ENCODE data around the gene TAF1C. TPM values are rescaled to one million over a fixed set of nuclear protein-coding genes. Genes with fewer than 3 reads are reported as not detected.
A peak's percentile ranks its signal among the peaks of the same experiment; 100 is the strongest.

The TAF1C gene
- total RNA-seq, 1 donor from 2014 or later, result 80.2 TPM

GRCh38 chr16:84194018-84194417, 7.2 kb upstream of the TAF1C start:
- no peaks in the 10 kb centered on the region for H3K4me1 ChIP-seq
- intact Hi-C loops (cut with DNase I), result no loop called here
- no peaks in the 10 kb centered on the region for H3K9me3 ChIP-seq
- no peaks in the 10 kb centered on the region for H3K36me3 ChIP-seq
- DNase-seq (no peak), ATAC-seq (no peak)
- H3K27me3 ChIP-seq, result no peaks in the 10 kb centered on the region
- no peak overlapping the region for H3K27ac ChIP-seq
- no peak for TF ChIP-seq CTCF (IDR thresholded peaks at IDR 0.05)
- H3K4me3 ChIP-seq, result no peak overlapping the region

GRCh38 chr16:84193480-84193879, 6.6 kb upstream of the TAF1C start:
- DNase-seq (no peak), ATAC-seq (no peak)
- no peaks in the 10 kb centered on the region for H3K27me3 ChIP-seq
- intact Hi-C loops (cut with DNase I), result no loop called here
- H3K4me3 ChIP-seq, result no peak overlapping the region
- H3K4me1 ChIP-seq, result no peaks in the 10 kb centered on the region
- H3K9me3 ChIP-seq, result no peaks in the 10 kb centered on the region
- TF ChIP-seq CTCF (IDR thresholded peaks at IDR 0.05), result no peak
- no peaks in the 10 kb centered on the region for H3K36me3 ChIP-seq
- H3K27ac ChIP-seq, result no peak overlapping the region

GRCh38 chr16:84191466-84191865, 4.6 kb upstream of the TAF1C start:
- no peak for DNase-seq
- intact Hi-C loops (cut with DNase I), result no loop called here

GRCh38 chr16:84190731-84191388, 4.0 kb upstream of the TAF1C start, which contains the start of gene ADAD2:
TSS of gene ADAD2 (plus strand) at chr16:84191157. CDS start at chr16:84191231, 74 bp downstream.
- Histone ChIP-seq H3K36me3 (no peaks in the 10 kb centered on the region), H3K4me3 (no peak within 1 kb of the TSS), H3K4me1 (no peaks in the 10 kb centered on the region), H3K27ac (no peak within 1 kb of the TSS), H3K27me3 (no peaks in the 10 kb centered on the region), H3K9me3 (no peaks in the 10 kb centered on the region)
- TF ChIP-seq CTCF (IDR thresholded peaks at IDR 0.05), result no peak
- no peak for ATAC-seq
- DNase-seq, result no peak
- intact Hi-C loops (cut with DNase I), result no loop called here

More at GRCh38 chr16:84191466-84191865, 4.6 kb upstream of the TAF1C start:
- no peak for ATAC-seq
- Histone ChIP-seq H3K27me3 (no peaks in the 10 kb centered on the region), H3K27ac (no peak overlapping the region), H3K4me1 (no peaks in the 10 kb centered on the region), H3K4me3 (no peak overlapping the region), H3K36me3 (no peaks in the 10 kb centered on the region), H3K9me3 (no peaks in the 10 kb centered on the region)
- no peak for TF ChIP-seq CTCF (IDR thresholded peaks at IDR 0.05)

- TF ChIP-seq CTCF (IDR thresholded peaks at IDR 0.05), result no peak
- H3K4me3 ChIP-seq, result peak overlapping the region; percentile 96
- H3K27ac ChIP-seq, result peak overlapping the region; percentile 63
- H3K27me3 ChIP-seq, result no peaks in the 10 kb centered on the region
- intact Hi-C loops (cut with DNase I), result loop anchor here (10.0 kb wide), 1 partner anchor 100 kb away; no protein-coding TSS in a partner anchor
- no peak for ATAC-seq
- peak; percentile 67 for DNase-seq
- no peaks in the 10 kb centered on the region for H3K9me3 ChIP-seq
- peaks cover 22% of the 10 kb centered on the region for H3K4me1 ChIP-seq
- peaks cover 42% of the 10 kb centered on the region for H3K36me3 ChIP-seq
These were observed 2.1 kb downstream of the TAF1C start for GRCh38 chr16:84184775-84185174.
